HG02840 (cell line): ENCODE data around the gene HOXC11.

Experiments
- ATAC-seq: cut with Tn5 transposase; IDR thresholded peaks from one replicate; pipeline ENCODE4 v1.9.1; 2021; ENCODE audit warnings: mild to moderate bottlenecking, moderate library complexity, moderate number of reproducible peaks; ENCODE audit not compliant: unreplicated experiment, low FRiP score

The HOXC11 gene

GRCh38 chr12:53971686-53972085, 1.2 kb upstream of the HOXC11 start:
- ATAC-seq, result no peak

DNA sequence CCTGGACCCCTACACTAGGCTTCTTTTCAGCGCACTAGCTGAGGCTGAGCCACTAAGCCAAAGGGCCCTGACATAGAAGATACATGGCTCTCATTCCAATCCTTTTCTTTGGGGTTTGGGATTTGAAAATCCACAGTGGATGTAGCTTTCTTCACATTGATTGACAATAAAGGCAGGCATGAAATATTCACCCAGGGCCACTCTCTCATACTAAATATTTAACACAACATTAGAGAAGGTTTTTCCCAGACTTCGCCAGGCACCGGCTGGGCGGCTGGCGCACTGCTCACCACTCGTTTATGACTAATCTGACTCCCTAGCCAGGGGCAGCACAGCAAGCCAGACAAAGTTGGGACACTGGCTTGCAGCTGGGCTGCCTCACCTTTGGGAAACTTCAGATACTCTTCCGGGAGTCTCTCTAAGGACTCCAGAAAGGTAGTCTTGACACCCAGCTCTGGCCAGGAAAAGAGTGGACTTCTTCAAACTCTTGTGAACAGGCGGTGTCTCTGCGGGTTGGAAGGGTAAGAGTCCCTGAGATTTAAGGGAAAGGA, 699 bp upstream of the HOXC11 start:
- no peak for ATAC-seq

- no peak for ATAC-seq
Measured at GRCh38 chr12:53973236-53974042, 513 bp downstream of the HOXC11 start.

- no peak for ATAC-seq
Measured at GRCh38 chr12:53974084-53975063, 1.4 kb downstream of the HOXC11 start, which contains the start of gene HOTAIR. HOTAIR (minus strand) TSS chr12:53974954.

DNA sequence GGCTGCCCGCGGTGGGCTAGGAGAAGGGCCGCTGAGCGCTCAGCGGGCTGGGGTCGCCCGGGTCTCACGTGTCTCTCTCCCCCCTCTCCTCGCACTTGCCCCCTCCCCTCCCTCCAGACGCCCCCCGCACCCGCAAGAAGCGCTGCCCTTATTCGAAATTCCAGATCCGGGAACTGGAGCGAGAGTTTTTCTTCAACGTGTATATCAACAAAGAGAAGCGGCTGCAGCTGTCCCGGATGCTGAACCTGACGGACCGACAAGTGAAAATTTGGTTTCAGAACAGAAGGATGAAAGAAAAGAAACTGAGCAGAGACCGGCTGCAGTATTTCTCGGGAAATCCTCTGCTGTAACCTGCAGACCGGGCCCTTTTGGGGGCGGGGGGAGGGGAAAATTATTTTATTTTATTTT, 2.1 kb downstream of the HOXC11 start:
- ATAC-seq, result no peak

DNA sequence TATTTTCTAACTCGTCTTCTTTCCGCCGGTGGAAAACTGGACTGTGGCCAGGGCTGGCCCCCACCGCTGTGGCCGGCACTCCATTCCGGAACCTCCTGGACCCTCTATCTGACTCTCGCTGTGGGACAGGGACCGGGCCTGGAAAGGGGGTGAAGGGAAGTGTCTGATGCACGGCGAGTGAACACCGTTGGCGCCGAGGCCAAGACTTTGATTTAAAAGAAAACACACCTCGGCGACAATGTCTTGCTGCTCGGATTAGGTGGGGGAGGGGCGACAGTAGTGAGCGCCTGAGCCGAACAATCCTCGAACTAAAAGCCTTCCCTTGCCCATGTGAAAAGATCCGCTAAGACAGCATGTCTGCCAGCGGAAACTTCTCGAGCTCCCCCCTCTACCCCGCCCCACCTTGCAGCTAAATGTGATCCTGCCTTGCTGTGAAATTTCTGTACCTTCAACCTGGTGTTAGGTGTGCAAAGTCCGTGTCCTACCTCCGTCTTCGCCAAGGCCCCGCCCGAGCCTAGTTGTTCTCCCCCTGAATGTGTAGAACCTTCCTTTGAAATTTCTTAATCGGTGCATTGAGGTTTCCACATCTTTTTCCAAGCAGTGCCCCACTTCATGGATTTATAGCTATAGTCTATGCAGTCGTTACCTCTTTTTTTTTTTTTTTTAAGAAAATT, 2.7 kb downstream of the HOXC11 start:
- no peak for ATAC-seq

DNA sequence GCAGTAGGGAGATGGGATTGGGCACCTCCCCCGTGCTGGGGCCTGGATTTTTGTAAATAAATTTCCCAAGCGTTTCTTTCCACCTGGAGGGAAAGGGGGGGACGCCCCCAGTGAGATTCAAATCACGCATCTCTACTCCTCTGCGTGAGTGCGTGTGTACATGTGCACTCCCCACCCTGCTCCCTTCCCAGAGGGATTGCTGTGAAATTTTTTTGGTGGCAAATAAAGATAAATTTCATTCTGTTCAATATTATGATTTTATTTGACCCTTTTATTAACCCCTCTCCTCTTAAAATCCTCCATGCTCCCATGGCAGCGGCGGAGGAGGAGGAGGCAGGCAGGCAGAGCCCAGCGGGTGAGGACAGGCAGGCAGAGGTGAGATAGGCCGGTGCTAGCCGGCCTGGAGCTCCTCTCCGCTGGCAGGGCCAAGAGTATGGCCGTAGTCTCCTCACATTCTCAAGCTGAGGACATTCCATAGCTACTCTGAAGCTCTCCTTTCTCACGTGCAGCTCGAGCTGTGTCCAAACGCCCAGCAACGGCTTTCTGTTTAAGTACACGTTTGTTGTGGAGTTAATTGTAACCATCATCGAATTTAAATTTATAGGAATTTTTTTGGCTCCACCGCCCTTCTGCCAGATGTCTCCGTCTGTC, 3.4 kb downstream of the HOXC11 start:
- no peak for ATAC-seq

DNA sequence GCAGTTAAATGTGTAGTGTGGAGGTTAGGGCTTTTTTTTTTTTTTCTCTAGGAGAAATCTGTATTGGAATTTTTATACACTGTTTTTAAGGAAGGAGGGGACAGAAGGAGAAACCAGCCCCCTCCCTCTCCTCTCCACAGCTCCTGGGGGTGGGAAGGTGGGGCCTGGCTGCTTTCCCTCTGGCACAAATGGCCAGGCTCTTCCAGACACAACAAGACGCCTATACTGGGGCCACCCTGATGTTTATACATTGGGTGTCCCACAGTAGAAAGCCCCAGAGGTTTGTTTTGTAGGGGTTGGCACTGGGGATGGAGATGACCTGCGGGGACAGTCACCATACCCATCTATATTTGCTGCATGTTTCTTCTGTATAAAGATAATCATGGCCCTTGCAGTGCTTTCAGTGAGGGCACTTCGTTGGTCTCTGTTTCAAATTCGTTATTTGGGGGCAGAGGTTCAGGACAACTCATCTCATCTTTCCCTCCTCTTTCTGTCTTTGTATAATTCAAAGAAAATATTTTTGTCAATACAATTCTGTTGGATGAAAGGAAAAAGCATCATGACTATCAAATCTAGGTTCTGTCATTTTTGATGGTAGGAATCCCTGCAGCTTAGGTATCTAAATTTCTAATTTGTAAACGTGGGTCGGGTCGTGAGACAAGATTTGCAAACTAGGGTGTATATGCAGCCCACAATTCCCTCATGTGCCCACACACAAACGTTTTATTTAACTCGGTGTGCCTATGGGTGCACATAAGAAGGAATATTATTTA, 4.1 kb downstream of the HOXC11 start:
- no peak for ATAC-seq

- ATAC-seq, result no peak
Measured at GRCh38 chr12:53977596-53978445, 4.9 kb downstream of the HOXC11 start.

DNA sequence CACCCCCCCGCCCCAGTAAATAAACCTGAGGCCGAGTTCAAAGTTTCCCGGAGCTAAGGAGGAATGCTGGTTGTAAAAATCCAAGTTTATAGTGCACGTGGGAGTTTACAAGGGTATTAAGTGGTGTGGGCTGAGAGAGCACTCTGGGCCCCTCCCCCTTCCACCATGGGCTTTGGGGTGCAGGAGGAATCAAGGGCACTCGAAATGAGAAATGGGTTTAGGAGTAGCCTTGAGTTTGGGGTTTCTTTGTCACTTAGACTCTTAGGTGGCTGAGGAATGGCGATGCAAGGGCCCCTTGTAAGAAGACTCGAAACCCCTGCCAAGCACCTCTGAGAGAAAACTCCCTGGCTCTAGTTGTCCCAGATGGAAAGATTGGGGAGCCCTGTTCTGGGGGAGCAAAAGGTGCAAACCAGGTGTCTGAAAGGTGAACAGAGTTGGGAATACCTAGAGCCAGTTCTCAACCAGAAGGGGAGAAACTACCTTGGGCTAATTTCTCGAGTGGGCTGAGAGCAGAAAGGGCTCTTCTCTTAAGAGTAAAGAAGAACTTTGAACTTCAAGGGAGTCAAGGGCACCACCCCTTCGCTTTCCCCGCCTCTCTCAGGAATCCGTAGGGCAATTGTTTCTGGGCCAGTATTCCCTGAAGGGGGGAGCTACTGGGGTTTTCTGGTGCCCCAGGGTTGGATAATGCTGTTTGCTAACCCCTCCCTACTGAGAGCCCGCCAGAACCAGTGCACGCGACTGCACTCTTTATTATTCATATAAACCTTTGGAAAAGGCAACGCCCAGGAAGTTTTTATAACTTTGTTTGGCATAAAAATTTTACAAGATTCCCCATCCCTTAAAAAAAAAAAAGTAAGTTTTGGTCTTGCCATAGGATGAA, 5.8 kb downstream of the HOXC11 start:
- ATAC-seq, result no peak

- ATAC-seq, result no peak
Measured at GRCh38 chr12:53980104-53980801, 7.3 kb downstream of the HOXC11 start.

GRCh38 chr12:53980802-53981496, 8.0 kb downstream of the HOXC11 start:
- ATAC-seq, result no peak

GRCh38 chr12:53981634-53982565, 9.0 kb downstream of the HOXC11 start:
- ATAC-seq, result no peak

DNA sequence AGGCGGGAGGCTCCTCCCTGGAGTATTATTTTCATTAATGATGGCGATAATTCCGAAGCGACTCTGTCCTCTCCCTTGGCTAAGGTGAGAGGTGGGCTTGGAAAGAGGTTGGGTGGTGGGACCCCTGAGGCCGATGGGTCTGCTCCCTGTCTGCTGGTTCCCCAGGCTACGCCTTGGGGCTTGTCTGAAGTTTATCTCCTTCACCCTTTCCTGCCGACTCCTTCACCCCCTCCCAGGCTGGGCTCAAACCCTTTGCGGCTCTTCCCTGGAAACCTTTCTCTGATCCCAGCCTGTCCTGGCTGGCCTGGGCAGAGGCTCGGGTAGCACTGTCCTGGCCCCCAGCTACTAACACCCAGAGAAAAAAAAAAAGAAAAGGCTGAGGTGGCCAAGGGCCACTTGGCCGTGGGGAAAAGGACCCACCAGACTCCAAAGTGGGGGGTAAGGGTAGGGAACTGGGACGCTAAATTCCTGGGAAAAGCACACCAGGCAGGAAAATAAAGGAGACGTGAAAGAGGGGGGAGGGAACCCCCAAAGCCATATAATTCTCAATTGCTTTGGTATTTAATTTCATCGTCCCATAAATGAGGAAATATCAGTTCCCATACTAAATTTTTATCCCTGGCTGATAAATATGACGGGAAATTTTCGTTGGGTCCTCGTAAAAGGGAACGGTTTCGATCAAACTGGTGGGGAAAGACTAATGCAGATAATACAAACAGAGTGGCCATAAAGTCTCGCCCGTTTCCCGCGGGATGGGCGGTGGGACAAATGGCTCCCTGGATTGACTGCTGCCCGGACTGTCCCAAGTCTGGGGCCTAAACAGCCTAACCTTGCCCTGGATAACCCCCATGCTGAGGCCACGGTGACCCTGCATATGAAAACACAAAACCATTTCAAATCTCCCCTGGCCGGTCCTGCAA, 10.0 kb downstream of the HOXC11 start:
- ATAC-seq, result no peak
